PC-9 (cell line): Measurements from ENCODE around the gene DUSP9.

ENCODE experiments used
- CTCF ChIP-seq: fragments of 200-600 bp; sonication (generic); conservative IDR thresholded peaks from 2 replicates; pipeline ENCODE4 v1.6.1; 2017; ENCODE audit warnings: mixed run types, antibody characterized with exemption, mild to moderate bottlenecking, moderate library complexity
- EZH2 ChIP-seq: fragments of 200-600 bp; sonication (generic); IDR thresholded peaks from 2 replicates; pipeline ENCODE4 v1.8.0; 2017; ENCODE audit warnings: antibody characterized with exemption, low read depth

GRCh38 chrX:153662266-153662665, 15.3 kb downstream of the DUSP9 start:
- TF ChIP-seq CTCF: no peak
- TF ChIP-seq EZH2: no peak
